NCI-H2171 (cell line): Measurements from ENCODE around the gene PLA1A.
A peak's percentile ranks its signal among the peaks of the same experiment; 100 is the strongest.
"Not testable (repeated sequence)": the region's sequence is repeated elsewhere in the genome, so short reads cannot be mapped to it uniquely, and the experiment has no call there.

ENCODE experiments used
- DNase-seq: peaks from one replicate; lab custom pipeline; 2025; lab: John Stamatoyannopoulos, UW

PLA1A gene

GRCh38 chr3:119662604-119663373 is 65.1 kb downstream of the PLA1A start:
- DNase-seq = no peak

GRCh38 chr3:119663885-119664284 is 66.2 kb downstream of the PLA1A start:
- no peak for DNase-seq

GRCh38 chr3:119664370-119664769 is 66.7 kb downstream of the PLA1A start:
- DNase-seq = no peak

GRCh38 chr3:119664850-119665379 is 67.2 kb downstream of the PLA1A start:
- DNase-seq = no peak

GRCh38 chr3:119665954-119666559 is 68.4 kb downstream of the PLA1A start:
- DNase-seq = no peak

- DNase-seq = no peak
Observed at GRCh38 chr3:119669906-119670570, 72.4 kb downstream of the PLA1A start.

- DNase-seq = no peak
Observed at GRCh38 chr3:119672776-119673175, 75.1 kb downstream of the PLA1A start.

- DNase-seq = no peak
Observed at GRCh38 chr3:119673875-119674274, 76.2 kb downstream of the PLA1A start.

- DNase-seq = no peak
Observed at GRCh38 chr3:119675188-119675874, 77.6 kb downstream of the PLA1A start.

- DNase-seq = no peak
Observed at GRCh38 chr3:119676020-119676419, 78.3 kb downstream of the PLA1A start.

- peak; percentile 96 for DNase-seq
Observed at GRCh38 chr3:119676771-119677640, 79.3 kb downstream of the PLA1A start, which contains the start of gene COX17. COX17 (minus strand) TSS chr3:119677406; CDS start chr3:119677310, 96 bp downstream.

GRCh38 chr3:119677641-119677934 is 79.9 kb downstream of the PLA1A start:
- no peak for DNase-seq

- not testable (repeated sequence) for DNase-seq
Observed at GRCh38 chr3:119678209-119678608, 80.5 kb downstream of the PLA1A start.
